ENCODE measurements around the gene MAD1L1. TPM values are rescaled to one million over a fixed set of nuclear protein-coding genes. Genes with fewer than 3 reads are reported as not detected.

Gene MAD1L1
- total and polyA plus RNA-seq, 2 of the 8 experiments (the other 6 are each of a cell fraction or from before 2014, with no cell fraction given), result 40.4 to 44.6 TPM

- ChIA-PET POLR2A (ENCODE audit: partially characterized antibody) (no interaction called here), CTCF (ENCODE audit: partially characterized antibody) (interaction anchor here (1.5 to 1.7 kb wide), 3 partner anchors 10 to 21 kb away, joined by 4 to 5 read pairs (median 4); no protein-coding TSS in a partner anchor)
- Histone ChIP-seq H2BK12ac (ENCODE audit: low read depth, low read length) (no peak overlapping the region), H3K4ac (replicated peaks; ENCODE audit: insufficient read length, low read depth, low read length) (no peak overlapping the region), H3K79me1 (ENCODE audit: low read depth, low read length) (no peaks in the 10 kb centered on the region), H2BK20ac (ENCODE audit: low read length) (no peak overlapping the region), H3K4me3 (ENCODE audit: extremely low read depth in 1 of 4, insufficient read depth in 2 of 4, low read depth in 3 of 4, low read length in 4 of 4) (no peak overlapping the region), H4K20me1 (replicated peaks in 1 of 2; ENCODE audit: control insufficient read depth in 1 of 2, insufficient read depth in 2 of 2, low read length in 2 of 2) (peaks cover 0 to 4% of the 10 kb centered on the region in 2 experiments), H2BK15ac (ENCODE audit: low read length) (no peak overlapping the region), H3K4me2 (ENCODE audit: insufficient read depth in 1 of 2, low read depth in 2 of 2, low read length in 2 of 2) (no peak overlapping the region), H4K8ac (ENCODE audit: extremely low read depth, insufficient read depth, low read length) (no peak overlapping the region), H3K14ac (ENCODE audit: insufficient read length) (no peak overlapping the region), H2BK120ac (replicated peaks; ENCODE audit: low read depth, low read length) (no peak overlapping the region), H2BK5ac (ENCODE audit: low read depth, low read length) (no peak overlapping the region), H3K27ac (ENCODE audit: low read depth, low read length) (no peak overlapping the region), H4K91ac (replicated peaks; ENCODE audit: insufficient read length, low read length) (no peak overlapping the region), H3K79me2 (ENCODE audit: control insufficient read depth in 1 of 2, insufficient read depth in 2 of 2, low read length in 2 of 2) (no peaks in the 10 kb centered on the region), H3K23me2 (ENCODE audit: low read depth, low read length) (no peaks in the 10 kb centered on the region), H3K27me3 (replicated peaks in 1 of 4; ENCODE audit: control insufficient read depth in 3 of 4, extremely low read depth in 1 of 4, insufficient read depth in 3 of 4, low read length in 3 of 4) (no peaks in the 10 kb centered on the region), H3K56ac (replicated peaks; ENCODE audit: insufficient read length, low read depth, low read length) (no peak overlapping the region), H3K18ac (ENCODE audit: extremely low read depth, low read length) (no peak overlapping the region), H4K5ac (ENCODE audit: insufficient read length, low read depth, low read length) (no peak overlapping the region), H2AFZ (ENCODE audit: low read length) (no peak overlapping the region), H2AK5ac (ENCODE audit: low read depth, low read length) (no peak overlapping the region), H3K9ac (replicated peaks in 1 of 4; ENCODE audit: extremely low read depth in 1 of 4, low read depth in 3 of 4, low read length in 3 of 4) (no peak overlapping the region), H3K23ac (ENCODE audit: insufficient read length) (no peak overlapping the region), H3K36me3 (ENCODE audit: control insufficient read depth in 2 of 4, insufficient read depth in 4 of 4, low read length in 3 of 4) (no peaks in the 10 kb centered on the region), H3K4me1 (replicated peaks in 1 of 4; ENCODE audit: control insufficient read depth in 3 of 4, insufficient read depth in 4 of 4, low read length in 3 of 4) (peaks cover 0 to 4% (median 0%) of the 10 kb centered on the region in 4 experiments; a peak in 1 of 7 replicates), H3K9me3 (ENCODE audit: insufficient read depth in 2 of 2, low read depth in 1 of 2, low read length in 1 of 2) (no peaks in the 10 kb centered on the region)
- DNase-seq (ENCODE audit: low read depth in 1 of 2, low spot score in 2 of 2), result no peak
- TF ChIP-seq CBX8 (IDR thresholded peaks at IDR 0.05; ENCODE audit: borderline replicate concordance, low read depth, low read length) (no peak), RAD21 (IDR thresholded peaks at IDR 0.05 in 1 of 2, conservative IDR thresholded peaks at IDR 0.05 in 1 of 2; ENCODE audit: low read depth in 2 of 2, low read length in 2 of 2) (no peak), RBBP5 (IDR thresholded peaks at IDR 0.05; ENCODE audit: borderline replicate concordance, low read depth, low read length) (no peak), RFX5 (IDR thresholded peaks at IDR 0.05; ENCODE audit: borderline replicate concordance, low read depth, low read length) (no peak), JUND (IDR thresholded peaks at IDR 0.05; ENCODE audit: low read length) (no peak), KDM1A (IDR thresholded peaks at IDR 0.05; ENCODE audit: borderline replicate concordance, low read length) (no peak)
- 93% methylated on average over 17 of the region's 17 CpGs; no CpG with 5 or more reads in 1 of the 2 experiments for WGBS, 2 experiments (ENCODE audit: extremely low coverage in 1 of 2, insufficient coverage in 1 of 2, insufficient read length in 1 of 2, insufficient replicate concordance in 2 of 2, low coverage in 1 of 2, low lambda C conversion rate in 2 of 2, missing lambda C conversion rate in 1 of 2)
- FAIRE-seq, result no peak
Observed at GRCh38 chr7:2083362-2083761, 149.4 kb downstream of the MAD1L1 start.
